Gastroesophageal sphincter (tissue), 4 donors: ENCODE data around the gene SDC3. TPM values are rescaled to one million over a fixed set of nuclear protein-coding genes. Genes with fewer than 3 reads are reported as not detected.

Experiments used
- ATAC-seq: fragments of 150-250 bp; one replicate; pipeline ENCODE4 v1.9.1; 2016; ENCODE audit warnings: mild to moderate bottlenecking, moderate library complexity
- H3K27ac ChIP-seq, 4 donors: fragments of 200-600 bp; sonication (generic) in 3 of 4; 1 replicate in 3 of 4; 2 replicates in 1 of 4; pipeline ENCODE4 v1.5.1; 2016 to 2019
- H3K27me3 ChIP-seq: fragments of 200-600 bp; sonication (generic); one replicate; pipeline ENCODE4 v1.5.1; 2019
- H3K36me3 ChIP-seq, 2 donors: fragments of 200-600 bp; sonication (generic); one replicate each; pipeline ENCODE4 v1.5.1; 2019; ENCODE audit warnings: control low read depth in 1 of 2
- H3K4me1 ChIP-seq, 3 donors: fragments of 200-600 bp; sonication (generic); 1 replicate in 2 of 3; 2 replicates in 1 of 3; pipeline ENCODE4 v1.5.1; 2016 to 2019; ENCODE audit warnings: control low read depth in 2 of 3
- H3K4me3 ChIP-seq, 2 donors: fragments of 200-600 bp; sonication (generic); one replicate each; pipeline ENCODE4 v1.5.1; 2019; ENCODE audit warnings: mild to moderate bottlenecking in 1 of 2, moderate library complexity in 1 of 2
- H3K9me3 ChIP-seq, 3 donors: fragments of 200-600 bp; sonication (generic); one replicate each; pipeline ENCODE4 v1.5.1; 2017 to 2019; ENCODE audit warnings: control low read depth in 2 of 3
- EP300 ChIP-seq: sonication (generic); formaldehyde crosslinking; IDR thresholded peaks from one replicate; pipeline ENCODE4 v1.6.1; 2017; ENCODE audit warnings: antibody characterized with exemption, mild to moderate bottlenecking
- POLR2A ChIP-seq, 2 donors: fragments of 450-650 bp; IDR thresholded peaks; one replicate each; pipeline ENCODE4 v1.6.1; 2017; ENCODE audit warnings: antibody characterized with exemption in 2 of 2, mild to moderate bottlenecking in 2 of 2, moderate library complexity in 1 of 2
- POLR2AphosphoS5 ChIP-seq: sonication (generic); formaldehyde crosslinking; IDR thresholded peaks from one replicate; pipeline ENCODE4 v1.6.1; 2017; ENCODE audit warnings: antibody characterized with exemption
- WGBS, 2 donors: methylation state at CpG; one replicate each; pipeline ENCODE4 v1.1.5; 2018; ENCODE audit warnings: low coverage in 1 of 2; 5-methylcytosine and 5-hydroxymethylcytosine counted together
- total RNA-seq, 4 donors: library from RNA; depleted of rRNA; stranded (reverse); fragments of >200 nt; gene quantifications; one replicate each; pipeline ENCODE4 v1.1.0, GENCODE V29; 2016
- TF ChIP-seq, protein P1 (sequence below), 4 experiments: fragments of 200-600 bp in 2 of 4; fragments of 450-650 bp in 2 of 4; sonication (generic) in 1 of 4; IDR thresholded peaks; one replicate each; pipeline ENCODE4 v1.5.1; 2017 to 2019; ENCODE audit warnings: antibody characterized with exemption in 4 of 4, mild to moderate bottlenecking in 2 of 4, moderate library complexity in 2 of 4

SDC3 gene
- total RNA-seq, 4 donors from 2014 or later: 45.1 to 112 (median 52.6) TPM

DNA sequence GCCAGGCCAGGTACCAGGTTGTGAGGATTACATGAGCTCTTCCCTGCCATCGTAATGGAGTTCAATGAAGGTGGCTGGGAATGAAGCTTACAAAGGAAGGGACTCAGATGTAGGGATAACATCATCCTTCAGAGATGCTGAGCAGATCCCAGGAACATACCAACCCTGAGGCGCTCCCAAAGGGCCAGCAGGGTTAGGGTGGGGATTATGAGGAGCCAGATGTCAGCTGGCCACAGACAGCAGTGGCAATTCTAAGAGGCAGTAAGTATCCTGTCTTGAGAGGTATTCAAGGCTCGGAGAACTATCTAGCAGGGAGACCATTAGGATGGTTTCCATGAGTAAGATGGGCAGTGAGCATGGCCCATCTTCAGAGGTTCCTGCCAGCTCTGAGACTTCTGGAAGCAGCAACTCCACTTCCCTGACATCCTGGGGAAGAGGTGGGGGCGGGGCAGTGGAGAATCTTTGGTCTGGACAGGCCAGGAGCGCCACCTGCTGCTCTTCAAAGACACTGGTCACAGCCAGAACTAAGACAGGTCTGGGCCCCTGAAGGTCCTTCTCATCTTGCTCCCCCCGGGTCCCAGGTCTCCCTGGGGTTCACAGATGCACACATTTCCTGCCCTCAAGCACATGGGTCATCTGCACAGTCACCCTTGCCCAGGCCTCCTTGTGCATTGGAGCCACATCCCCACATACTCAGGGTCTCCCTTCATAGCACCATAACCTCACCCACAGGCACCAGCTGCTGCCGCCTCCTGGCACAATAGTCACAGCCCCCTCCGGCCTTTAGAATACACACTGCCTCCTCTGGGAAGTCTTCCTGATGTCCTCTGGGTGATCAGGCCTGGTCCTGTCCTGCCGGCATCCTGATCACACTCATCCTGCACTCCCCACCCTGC lies 2.7 kb upstream of the SDC3 start:
- peaks cover 0 to 41% (median 22%) of the 10 kb centered on the region in 3 donors for H3K4me1 ChIP-seq
- 58% methylated on average over 6 of the region's 9 CpGs; no CpG with 5 or more reads in 1 of the 2 donors for WGBS, 2 donors
- peak overlapping the region in 2 of 4 donors; percentile 12 to 34 for H3K27ac ChIP-seq
- peak; percentile 53 for ATAC-seq
- H3K27me3 ChIP-seq: no peaks in the 10 kb centered on the region
- TF ChIP-seq POLR2A (IDR thresholded peaks at IDR 0.05): no peak
- TF ChIP-seq, protein P1, sequence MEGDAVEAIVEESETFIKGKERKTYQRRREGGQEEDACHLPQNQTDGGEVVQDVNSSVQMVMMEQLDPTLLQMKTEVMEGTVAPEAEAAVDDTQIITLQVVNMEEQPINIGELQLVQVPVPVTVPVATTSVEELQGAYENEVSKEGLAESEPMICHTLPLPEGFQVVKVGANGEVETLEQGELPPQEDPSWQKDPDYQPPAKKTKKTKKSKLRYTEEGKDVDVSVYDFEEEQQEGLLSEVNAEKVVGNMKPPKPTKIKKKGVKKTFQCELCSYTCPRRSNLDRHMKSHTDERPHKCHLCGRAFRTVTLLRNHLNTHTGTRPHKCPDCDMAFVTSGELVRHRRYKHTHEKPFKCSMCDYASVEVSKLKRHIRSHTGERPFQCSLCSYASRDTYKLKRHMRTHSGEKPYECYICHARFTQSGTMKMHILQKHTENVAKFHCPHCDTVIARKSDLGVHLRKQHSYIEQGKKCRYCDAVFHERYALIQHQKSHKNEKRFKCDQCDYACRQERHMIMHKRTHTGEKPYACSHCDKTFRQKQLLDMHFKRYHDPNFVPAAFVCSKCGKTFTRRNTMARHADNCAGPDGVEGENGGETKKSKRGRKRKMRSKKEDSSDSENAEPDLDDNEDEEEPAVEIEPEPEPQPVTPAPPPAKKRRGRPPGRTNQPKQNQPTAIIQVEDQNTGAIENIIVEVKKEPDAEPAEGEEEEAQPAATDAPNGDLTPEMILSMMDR (IDR thresholded peaks at IDR 0.05): peak in 3 of 4 experiments; percentile 84 to 93 (median 91)
- no peaks in the 10 kb centered on the region for H3K36me3 ChIP-seq
- H3K4me3 ChIP-seq: no peak overlapping the region
- H3K9me3 ChIP-seq: no peaks in the 10 kb centered on the region

DNA sequence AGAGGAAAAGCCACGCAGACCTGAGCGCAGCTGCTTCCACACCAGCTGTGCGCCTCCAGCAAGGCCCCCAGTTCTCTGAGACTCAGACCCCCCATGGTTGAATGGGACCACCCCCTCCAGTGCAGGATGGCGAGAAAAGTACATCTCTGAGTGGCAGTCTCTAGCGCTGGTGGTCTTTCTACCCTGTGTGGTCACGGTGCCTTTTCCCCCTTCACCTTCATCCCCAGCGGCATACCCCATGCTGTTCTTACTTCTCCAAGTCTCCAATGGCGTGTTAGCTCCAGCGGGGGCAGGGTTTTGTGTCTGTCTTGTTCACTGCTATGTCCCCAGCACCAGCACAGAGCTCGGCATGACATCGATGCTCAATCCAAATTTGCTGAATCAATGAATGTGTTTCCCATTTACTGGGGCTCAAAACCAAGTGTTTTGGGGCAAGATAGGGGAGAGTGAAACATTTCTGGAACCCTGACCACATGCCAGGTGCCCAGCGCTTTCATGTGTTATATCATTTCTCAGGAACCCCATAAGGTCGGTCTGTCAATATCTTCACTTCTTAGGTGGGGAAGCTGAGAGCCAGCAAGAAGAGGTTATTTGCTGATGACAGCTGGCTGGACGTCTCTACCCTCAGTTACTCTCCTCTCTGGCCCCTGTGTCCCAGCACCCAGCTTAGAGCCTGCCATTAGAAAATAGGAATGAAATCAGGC lies 959 bp upstream of the SDC3 start:
- H3K27me3 ChIP-seq: no peaks in the 10 kb centered on the region
- 80 to 85% methylated on average over 7 to 10 of the region's 14 CpGs for WGBS, 2 donors
- H3K4me1 ChIP-seq: peaks cover 0 to 58% (median 29%) of the 10 kb centered on the region in 3 donors
- TF ChIP-seq POLR2AphosphoS5: no peak
- no peak for TF ChIP-seq EP300
- TF ChIP-seq, protein P1 (IDR thresholded peaks at IDR 0.05): no peak
- no peak for TF ChIP-seq POLR2A (IDR thresholded peaks at IDR 0.05)
- H3K36me3 ChIP-seq: no peaks in the 10 kb centered on the region
- ATAC-seq: no peak
- H3K27ac ChIP-seq: peak overlapping the region in 3 of 4 donors; percentile 71 to 88 (median 81)
- H3K4me3 ChIP-seq: peak overlapping the region in 1 of 2 donors; percentile 61
- no peaks in the 10 kb centered on the region for H3K9me3 ChIP-seq

DNA sequence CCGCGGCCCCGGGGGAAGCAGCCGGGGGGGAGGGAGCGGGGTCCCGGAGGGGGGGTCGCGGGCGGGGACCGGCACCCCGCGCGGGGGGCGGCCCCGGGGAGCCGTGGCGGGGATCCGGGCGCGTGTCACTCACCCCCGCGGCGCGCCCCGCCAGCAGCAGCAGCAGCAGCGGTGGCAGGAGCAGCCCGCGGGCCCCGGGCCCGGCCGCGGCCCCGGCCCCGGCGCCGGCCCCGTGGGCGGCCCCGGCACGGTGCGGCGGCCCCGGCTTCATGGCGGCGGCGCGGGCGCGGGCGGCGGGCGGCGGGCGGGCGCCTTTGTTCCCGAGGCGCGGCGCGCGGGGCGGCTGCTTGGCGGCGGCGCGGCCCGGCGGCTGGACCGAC lies 252 bp downstream of the SDC3 start:
- peak overlapping the region; percentile 77 to 79 for H3K4me3 ChIP-seq
- no peaks in the 10 kb centered on the region for H3K36me3 ChIP-seq
- TF ChIP-seq EP300: no peak
- TF ChIP-seq POLR2AphosphoS5: no peak
- TF ChIP-seq POLR2A (IDR thresholded peaks at IDR 0.05): no peak
- TF ChIP-seq, protein P1 (IDR thresholded peaks at IDR 0.05): no peak
- H3K27me3 ChIP-seq: no peaks in the 10 kb centered on the region
- H3K9me3 ChIP-seq: no peaks in the 10 kb centered on the region
- no CpG with 5 or more reads among the region's 69 CpGs for WGBS, 2 donors
- ATAC-seq: no peak
- H3K4me1 ChIP-seq: peaks cover 0 to 71% (median 29%) of the 10 kb centered on the region in 3 donors
- H3K27ac ChIP-seq: peak overlapping the region; percentile 52 to 84 (median 77)

DNA sequence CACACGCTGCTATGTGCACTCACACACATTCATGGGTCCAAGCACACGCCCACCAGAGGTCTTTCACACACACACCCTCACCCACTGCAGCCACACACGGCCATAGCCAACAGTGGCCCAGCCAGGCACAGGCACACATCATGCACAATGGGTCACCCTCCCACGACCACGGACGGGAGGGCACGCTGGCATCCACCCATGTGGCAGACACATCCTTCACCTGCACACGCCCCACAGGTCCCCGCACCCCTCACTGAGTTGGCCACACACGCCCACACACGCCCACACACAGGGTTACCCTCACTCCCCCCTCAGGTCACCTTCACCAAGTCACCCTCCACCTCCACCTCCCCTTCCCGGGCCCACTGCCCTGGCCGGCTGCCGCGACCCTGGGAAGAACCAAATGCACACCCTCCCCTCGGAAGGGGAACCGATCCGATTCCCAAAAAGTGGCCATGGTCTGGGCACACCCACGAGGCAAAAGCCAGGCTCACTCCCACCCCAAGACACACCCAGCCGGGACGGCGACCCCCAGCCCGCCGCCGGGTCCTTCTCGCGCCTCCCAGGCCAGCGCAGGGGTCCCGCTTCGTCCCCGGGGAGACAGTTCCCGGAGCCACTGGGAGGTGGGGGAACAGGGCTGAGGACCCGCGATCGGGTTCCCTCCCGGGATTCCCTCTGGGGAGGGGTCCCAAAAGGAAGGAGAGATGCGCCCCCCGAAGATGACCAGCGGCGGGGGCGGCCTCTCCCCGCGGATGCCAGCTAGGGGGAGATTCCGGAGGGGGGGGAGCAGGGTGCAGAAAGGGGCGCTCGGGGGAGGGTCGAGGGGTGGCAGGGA lies 860 bp downstream of the SDC3 start:
- ATAC-seq: no peak
- H3K4me3 ChIP-seq: peak overlapping the region; percentile 77 to 79
- H3K27me3 ChIP-seq: no peaks in the 10 kb centered on the region
- WGBS, 2 donors: no CpG with 5 or more reads among the region's 47 CpGs
- H3K27ac ChIP-seq: peak overlapping the region; percentile 52 to 84 (median 77)
- H3K4me1 ChIP-seq: peaks cover 0 to 77% (median 33%) of the 10 kb centered on the region in 3 donors
- no peaks in the 10 kb centered on the region for H3K9me3 ChIP-seq
- TF ChIP-seq POLR2AphosphoS5 (no peak), POLR2A (IDR thresholded peaks at IDR 0.05) (no peak), EP300 (no peak)
- TF ChIP-seq, protein P1 (IDR thresholded peaks at IDR 0.05): peak in 1 of 4 experiments; percentile 13
- H3K36me3 ChIP-seq: no peaks in the 10 kb centered on the region
